Colonic mucosa (tissue), 4 donors: ENCODE measurements around the gene SCN1B. TPM values are rescaled to one million over a fixed set of nuclear protein-coding genes. Genes with fewer than 3 reads are reported as not detected.
A peak's percentile ranks its signal among the peaks of the same experiment; 100 is the strongest.

Source experiments
- DNase-seq: peaks from one replicate; pipeline ENCODE4 v3.0.0-alpha.2; 2020
- H3K27ac ChIP-seq: fragments of 200-600 bp; one replicate; pipeline ENCODE4 v1.8.0; 2021
- H3K27me3 ChIP-seq: fragments of 200-600 bp; one replicate; pipeline ENCODE4 v1.8.0; 2021
- H3K36me3 ChIP-seq: fragments of 200-600 bp; one replicate; pipeline ENCODE4 v1.8.0; 2021
- H3K4me1 ChIP-seq: fragments of 200-600 bp; one replicate; pipeline ENCODE4 v1.8.0; 2021; ENCODE audit warnings: mild to moderate bottlenecking
- H3K4me3 ChIP-seq: fragments of 200-600 bp; one replicate; pipeline ENCODE4 v1.8.0; 2021
- H3K9ac ChIP-seq, 2 donors: one replicate each; pipeline ENCODE4 v1.7.0; 2013; ENCODE audit warnings: control low read depth in 2 of 2, low read depth in 2 of 2, low read length in 2 of 2
- H3K9me3 ChIP-seq: fragments of 200-600 bp; one replicate; pipeline ENCODE4 v1.8.0; 2021
- CTCF ChIP-seq: fragments of 200-600 bp; IDR thresholded peaks from one replicate; pipeline ENCODE4 v1.8.0; 2022; ENCODE audit warnings: antibody characterized with exemption, mild to moderate bottlenecking
- intact Hi-C: fragments of 100-400 bp; cut with DNase I; formaldehyde crosslinking; loops from one replicate; pipeline ENCODE4 v1.14.1; 2022
- total RNA-seq, 2 donors: library from RNA; stranded (reverse); fragmentation: NEBNext Ultra II Directional in 1 of 2; extraction: Animal tissue kit (Norgen Biotek cat#: 25700) in 1 of 2; gene quantifications; one replicate each; pipeline ENCODE4 v1.2.1, GENCODE V29; 2021
- donor health status: healthy.
- donor health status: DM: no; HTN: no; CAD: no.
- donor health status: DM: no; HTN: no; CAD: no.

Gene SCN1B
- total RNA-seq, 2 donors from 2014 or later = 1.8 to 2.1 TPM

GRCh38 chr19:35034588-35035382 lies 4.5 kb downstream of the SCN1B start:
- intact Hi-C loops = no loop called here
- no peaks in the 10 kb centered on the region for H3K36me3 ChIP-seq

GRCh38 chr19:35037716-35038622 lies 7.7 kb downstream of the SCN1B start:
- Histone ChIP-seq H3K9ac (no peak overlapping the region), H3K4me3 (no peak overlapping the region), H3K27ac (no peak overlapping the region), H3K36me3 (no peaks in the 10 kb centered on the region), H3K27me3 (peaks cover 4% of the 10 kb centered on the region), H3K9me3 (no peaks in the 10 kb centered on the region), H3K4me1 (no peaks in the 10 kb centered on the region)
- DNase-seq = no peak
- no peak for TF ChIP-seq CTCF
- intact Hi-C loops = no loop called here

More at GRCh38 chr19:35034588-35035382, 4.5 kb downstream of the SCN1B start:
- no peak overlapping the region for H3K27ac ChIP-seq
- TF ChIP-seq CTCF = no peak
- H3K9me3 ChIP-seq = no peaks in the 10 kb centered on the region
- DNase-seq = no peak
- no peak overlapping the region for H3K4me3 ChIP-seq
- H3K9ac ChIP-seq = no peak overlapping the region
- no peaks in the 10 kb centered on the region for H3K4me1 ChIP-seq
- H3K27me3 ChIP-seq = peaks cover 20% of the 10 kb centered on the region

GRCh38 chr19:35038623-35039512 lies 8.6 kb downstream of the SCN1B start:
- Histone ChIP-seq H3K9ac (peak overlapping the region in 1 of 2 donors; percentile 24), H3K36me3 (no peaks in the 10 kb centered on the region), H3K4me3 (no peak overlapping the region), H3K9me3 (no peaks in the 10 kb centered on the region), H3K4me1 (no peaks in the 10 kb centered on the region), H3K27ac (no peak overlapping the region), H3K27me3 (peaks cover 4% of the 10 kb centered on the region)
- intact Hi-C loops = no loop called here
- TF ChIP-seq CTCF = no peak
- DNase-seq = no peak

- Histone ChIP-seq H3K9me3 (no peaks in the 10 kb centered on the region), H3K27ac (no peak overlapping the region), H3K27me3 (peaks cover 4% of the 10 kb centered on the region), H3K4me1 (no peaks in the 10 kb centered on the region), H3K36me3 (no peaks in the 10 kb centered on the region), H3K9ac (no peak overlapping the region), H3K4me3 (peak overlapping the region; percentile 15)
- no peak for TF ChIP-seq CTCF
- intact Hi-C loops = no loop called here
- DNase-seq = no peak
These were observed 9.9 kb downstream of the SCN1B start for GRCh38 chr19:35039881-35040825.
